HepG2 (cell line): Measurements from ENCODE around the gene STOML3. TPM values are rescaled to one million over a fixed set of nuclear protein-coding genes. Genes with fewer than 3 reads are reported as not detected.
A peak's percentile ranks its signal among the peaks of the same experiment; 100 is the strongest.

ENCODE experiments used
- ARNT ChIP-seq: fragments of 450-650 bp; IDR thresholded peaks from 2 replicates; pipeline ENCODE4 v1.6.1; 2017
- BRF2 ChIP-seq: sonication (generic); formaldehyde crosslinking; IDR thresholded peaks from 2 replicates; pipeline ENCODE4 v1.8.1; 2022; ENCODE audit warnings: mild to moderate bottlenecking, missing genetic modification reagents
- EHMT2 ChIP-seq: fragments of 200-600 bp; sonication (generic); IDR thresholded peaks from 2 replicates; pipeline ENCODE4 v1.7.0; 2017; ENCODE audit warnings: antibody characterized with exemption, low read depth, low read length, borderline replicate concordance
- FOXA1 ChIP-seq, 2 experiments: fragments of 450-650 bp in 1 of 2; sonication (generic) in 1 of 2; formaldehyde crosslinking in 1 of 2; IDR thresholded peaks; 2 replicates each; pipeline versions ENCODE4 v1.4.0 to v1.6.1; 2016 to 2020; ENCODE audit warnings: missing genetic modification reagents in 1 of 2
- MAF1 ChIP-seq: sonication (generic); formaldehyde crosslinking; IDR thresholded peaks from 2 replicates; pipeline ENCODE4 v1.5.0; 2020; ENCODE audit warnings: missing genetic modification reagents, borderline replicate concordance
- NCOA5 ChIP-seq: sonication (generic); formaldehyde crosslinking; IDR thresholded peaks from 2 replicates; pipeline ENCODE4 v1.4.0; 2020; ENCODE audit warnings: missing genetic modification reagents
- RFX1 ChIP-seq: fragments of 450-650 bp; IDR thresholded peaks from 2 replicates; pipeline ENCODE4 v1.6.1; 2017
- SIX4 ChIP-seq: sonication (generic); formaldehyde crosslinking; IDR thresholded peaks from 2 replicates; pipeline ENCODE4 v1.4.0; 2020; ENCODE audit warnings: missing genetic modification reagents
- SMARCE1 ChIP-seq: fragments of 450-650 bp; IDR thresholded peaks from 2 replicates; pipeline ENCODE4 v1.6.1; 2017; ENCODE audit warnings: borderline replicate concordance
- STAT5B ChIP-seq: sonication (generic); formaldehyde crosslinking; IDR thresholded peaks from 2 replicates; pipeline ENCODE4 v1.4.0; 2020; ENCODE audit warnings: missing genetic modification reagents
- ZNF136 ChIP-seq: sonication (generic); formaldehyde crosslinking; IDR thresholded peaks from 2 replicates; pipeline ENCODE4 v1.8.1; 2022; ENCODE audit warnings: low read depth, mild to moderate bottlenecking, moderate library complexity, missing genetic modification reagents
- polyA plus RNA-seq, 8 experiments: library from polyadenylated mRNA; depleted of rRNA in 3 of 8; stranded (reverse) in 7 of 8; unstranded in 1 of 8; fragments of >200 nt; fragmentation: Illumina TruSeq in 4 of 8; extraction: Trizol in 4 of 8; gene quantifications; 2 replicates each; pipeline versions ENCODE4 v1.2.1 to v1.2.3, GENCODE V29; 2011 to 2016; ENCODE audit warnings: low read depth in 4 of 8, missing spikeins in 1 of 8, mixed read lengths in 1 of 8; ENCODE audit not compliant: insufficient read depth in 1 of 8
- total RNA-seq, 5 experiments: library from RNA; depleted of rRNA; stranded (reverse); fragments of >200 nt; fragmentation: Illumina TruSeq; extraction: Trizol; gene quantifications; 2 replicates each; pipeline ENCODE4 v1.2.3, GENCODE V29; 2016; ENCODE audit warnings: low read depth in 1 of 5
- TF ChIP-seq, protein P1 (sequence below): sonication (generic); formaldehyde crosslinking; IDR thresholded peaks from 2 replicates; pipeline ENCODE4 v1.5.1; 2020; ENCODE audit warnings: mild to moderate bottlenecking, missing genetic modification reagents, borderline replicate concordance
- TF ChIP-seq, protein P2 (sequence below): sonication (generic); formaldehyde crosslinking; IDR thresholded peaks from 2 replicates; pipeline ENCODE4 v1.4.0; 2020; ENCODE audit warnings: missing genetic modification reagents, borderline replicate concordance

Gene STOML3
- total and polyA plus RNA-seq, 2 of the 13 experiments (the other 11 are each of a cell fraction or from before 2014, with no cell fraction given) = not detected

DNA sequence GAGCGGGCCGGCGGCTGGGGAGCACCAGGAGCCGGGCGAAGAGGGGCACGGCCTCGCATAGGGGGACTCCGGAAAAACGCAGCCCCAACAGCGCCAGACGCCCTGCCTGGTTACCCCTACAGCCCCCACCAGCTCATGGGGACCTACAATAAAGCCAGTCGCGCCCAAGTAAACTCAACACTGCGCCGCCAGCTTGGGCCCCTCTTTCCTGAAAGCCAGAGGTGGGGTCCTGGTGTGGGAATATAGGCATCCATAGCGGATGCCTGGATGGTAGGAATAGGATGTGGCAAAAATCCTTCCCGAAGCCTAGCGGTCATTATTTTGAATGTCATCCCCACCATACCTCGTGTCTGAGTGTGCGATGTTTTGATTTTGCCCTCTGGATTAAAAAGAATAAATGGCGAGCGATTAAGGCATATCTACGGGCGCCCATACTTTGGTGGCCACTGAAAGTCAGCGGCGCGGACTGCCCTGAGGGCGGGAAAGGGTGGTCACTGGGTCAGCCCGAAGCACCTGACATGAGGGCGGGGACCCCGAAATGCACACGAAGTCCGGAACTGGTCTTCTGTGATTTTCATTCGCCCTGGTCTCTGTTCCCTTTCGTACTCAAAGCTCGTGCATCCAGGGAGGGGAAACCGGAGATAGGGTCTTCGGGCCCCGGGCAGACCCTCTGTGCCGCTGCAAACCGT, 47.4 kb upstream of the STOML3 start, which contains the start of the genes NHLRC3 and PROSER1 (continued):
- TF ChIP-seq, protein P1, sequence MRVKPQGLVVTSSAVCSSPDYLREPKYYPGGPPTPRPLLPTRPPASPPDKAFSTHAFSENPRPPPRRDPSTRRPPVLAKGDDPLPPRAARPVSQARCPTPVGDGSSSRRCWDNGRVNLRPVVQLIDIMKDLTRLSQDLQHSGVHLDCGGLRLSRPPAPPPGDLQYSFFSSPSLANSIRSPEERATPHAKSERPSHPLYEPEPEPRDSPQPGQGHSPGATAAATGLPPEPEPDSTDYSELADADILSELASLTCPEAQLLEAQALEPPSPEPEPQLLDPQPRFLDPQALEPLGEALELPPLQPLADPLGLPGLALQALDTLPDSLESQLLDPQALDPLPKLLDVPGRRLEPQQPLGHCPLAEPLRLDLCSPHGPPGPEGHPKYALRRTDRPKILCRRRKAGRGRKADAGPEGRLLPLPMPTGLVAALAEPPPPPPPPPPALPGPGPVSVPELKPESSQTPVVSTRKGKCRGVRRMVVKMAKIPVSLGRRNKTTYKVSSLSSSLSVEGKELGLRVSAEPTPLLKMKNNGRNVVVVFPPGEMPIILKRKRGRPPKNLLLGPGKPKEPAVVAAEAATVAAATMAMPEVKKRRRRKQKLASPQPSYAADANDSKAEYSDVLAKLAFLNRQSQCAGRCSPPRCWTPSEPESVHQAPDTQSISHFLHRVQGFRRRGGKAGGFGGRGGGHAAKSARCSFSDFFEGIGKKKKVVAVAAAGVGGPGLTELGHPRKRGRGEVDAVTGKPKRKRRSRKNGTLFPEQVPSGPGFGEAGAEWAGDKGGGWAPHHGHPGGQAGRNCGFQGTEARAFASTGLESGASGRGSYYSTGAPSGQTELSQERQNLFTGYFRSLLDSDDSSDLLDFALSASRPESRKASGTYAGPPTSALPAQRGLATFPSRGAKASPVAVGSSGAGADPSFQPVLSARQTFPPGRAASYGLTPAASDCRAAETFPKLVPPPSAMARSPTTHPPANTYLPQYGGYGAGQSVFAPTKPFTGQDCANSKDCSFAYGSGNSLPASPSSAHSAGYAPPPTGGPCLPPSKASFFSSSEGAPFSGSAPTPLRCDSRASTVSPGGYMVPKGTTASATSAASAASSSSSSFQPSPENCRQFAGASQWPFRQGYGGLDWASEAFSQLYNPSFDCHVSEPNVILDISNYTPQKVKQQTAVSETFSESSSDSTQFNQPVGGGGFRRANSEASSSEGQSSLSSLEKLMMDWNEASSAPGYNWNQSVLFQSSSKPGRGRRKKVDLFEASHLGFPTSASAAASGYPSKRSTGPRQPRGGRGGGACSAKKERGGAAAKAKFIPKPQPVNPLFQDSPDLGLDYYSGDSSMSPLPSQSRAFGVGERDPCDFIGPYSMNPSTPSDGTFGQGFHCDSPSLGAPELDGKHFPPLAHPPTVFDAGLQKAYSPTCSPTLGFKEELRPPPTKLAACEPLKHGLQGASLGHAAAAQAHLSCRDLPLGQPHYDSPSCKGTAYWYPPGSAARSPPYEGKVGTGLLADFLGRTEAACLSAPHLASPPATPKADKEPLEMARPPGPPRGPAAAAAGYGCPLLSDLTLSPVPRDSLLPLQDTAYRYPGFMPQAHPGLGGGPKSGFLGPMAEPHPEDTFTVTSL (CRISPR knock-in tag) = no peak
- no peak for TF ChIP-seq EHMT2
- 0 out of 2 replicates have a peak, but pooled peaks have one; percentile 15 for TF ChIP-seq SIX4 (CRISPR knock-in tag)
- TF ChIP-seq SMARCE1 = no peak
- no peak for TF ChIP-seq FOXA1 (IDR thresholded peaks at IDR 0.05)
- TF ChIP-seq FOXA1 (CRISPR knock-in tag; IDR thresholded peaks at IDR 0.05) = 0 out of 2 replicates have a peak, but pooled peaks have one; percentile 5
- 0 out of 2 replicates have a peak, but pooled peaks have one; percentile 35 for TF ChIP-seq BRF2 (CRISPR knock-in tag)
- no peak for TF ChIP-seq RFX1
- no peak for TF ChIP-seq ARNT
- TF ChIP-seq, protein P2, sequence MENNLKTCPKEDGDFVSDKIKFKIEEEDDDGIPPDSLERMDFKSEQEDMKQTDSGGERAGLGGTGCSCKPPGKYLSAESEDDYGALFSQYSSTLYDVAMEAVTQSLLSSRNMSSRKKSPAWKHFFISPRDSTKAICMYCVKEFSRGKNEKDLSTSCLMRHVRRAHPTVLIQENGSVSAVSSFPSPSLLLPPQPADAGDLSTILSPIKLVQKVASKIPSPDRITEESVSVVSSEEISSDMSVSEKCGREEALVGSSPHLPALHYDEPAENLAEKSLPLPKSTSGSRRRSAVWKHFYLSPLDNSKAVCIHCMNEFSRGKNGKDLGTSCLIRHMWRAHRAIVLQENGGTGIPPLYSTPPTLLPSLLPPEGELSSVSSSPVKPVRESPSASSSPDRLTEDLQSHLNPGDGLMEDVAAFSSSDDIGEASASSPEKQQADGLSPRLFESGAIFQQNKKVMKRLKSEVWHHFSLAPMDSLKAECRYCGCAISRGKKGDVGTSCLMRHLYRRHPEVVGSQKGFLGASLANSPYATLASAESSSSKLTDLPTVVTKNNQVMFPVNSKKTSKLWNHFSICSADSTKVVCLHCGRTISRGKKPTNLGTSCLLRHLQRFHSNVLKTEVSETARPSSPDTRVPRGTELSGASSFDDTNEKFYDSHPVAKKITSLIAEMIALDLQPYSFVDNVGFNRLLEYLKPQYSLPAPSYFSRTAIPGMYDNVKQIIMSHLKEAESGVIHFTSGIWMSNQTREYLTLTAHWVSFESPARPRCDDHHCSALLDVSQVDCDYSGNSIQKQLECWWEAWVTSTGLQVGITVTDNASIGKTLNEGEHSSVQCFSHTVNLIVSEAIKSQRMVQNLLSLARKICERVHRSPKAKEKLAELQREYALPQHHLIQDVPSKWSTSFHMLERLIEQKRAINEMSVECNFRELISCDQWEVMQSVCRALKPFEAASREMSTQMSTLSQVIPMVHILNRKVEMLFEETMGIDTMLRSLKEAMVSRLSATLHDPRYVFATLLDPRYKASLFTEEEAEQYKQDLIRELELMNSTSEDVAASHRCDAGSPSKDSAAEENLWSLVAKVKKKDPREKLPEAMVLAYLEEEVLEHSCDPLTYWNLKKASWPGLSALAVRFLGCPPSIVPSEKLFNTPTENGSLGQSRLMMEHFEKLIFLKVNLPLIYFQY (CRISPR knock-in tag) = peak; percentile 65; the same call in 1 of the 2 replicates
- TF ChIP-seq NCOA5 (CRISPR knock-in tag) = no peak
- TF ChIP-seq MAF1 = peak; percentile 34; the same call in 1 of the 2 replicates
- TF ChIP-seq STAT5B (CRISPR knock-in tag) = no peak
- peak; percentile 80; the same call in 1 of the 2 replicates for TF ChIP-seq ZNF136 (CRISPR knock-in tag)
